ENCODE measurements around the gene AGAP5. TPM values are rescaled to one million over a fixed set of nuclear protein-coding genes. Genes with fewer than 3 reads are reported as not detected.
A peak's percentile ranks its signal among the peaks of the same experiment; 100 is the strongest.

Gene AGAP5
- total RNA-seq, 1 donor from 2014 or later: 8.8 TPM

- DNase-seq (ENCODE audit: low read depth, low spot score): no peak
- no peaks in the 10 kb centered on the region for H3K9me3 Mint-ChIP-seq
- H3K4me3 Mint-ChIP-seq: no peak overlapping the region
- H3K36me3 Mint-ChIP-seq (ENCODE audit: low read depth): no peaks in the 10 kb centered on the region
- peaks cover 19% of the 10 kb centered on the region for H3K4me1 Mint-ChIP-seq
- H3K27ac Mint-ChIP-seq (ENCODE audit: unreplicated experiment): no peak overlapping the region
- TF ChIP-seq CTCF (conservative IDR thresholded peaks at IDR 0.05): no peak
- H3K27me3 Mint-ChIP-seq (ENCODE audit: low read depth): no peaks in the 10 kb centered on the region
Observed at GRCh38 chr10:73653195-73653594, 44.7 kb downstream of the AGAP5 start.

GRCh38 chr10:73650537-73651331, 47.2 kb downstream of the AGAP5 start:
- H3K27me3 Mint-ChIP-seq (ENCODE audit: low read depth): no peaks in the 10 kb centered on the region
- no peak overlapping the region for H3K4me3 Mint-ChIP-seq
- peaks cover 24% of the 10 kb centered on the region for H3K4me1 Mint-ChIP-seq
- TF ChIP-seq CTCF (conservative IDR thresholded peaks at IDR 0.05): no peak
- peak overlapping the region; percentile 72 for H3K27ac Mint-ChIP-seq (ENCODE audit: unreplicated experiment)
- H3K36me3 Mint-ChIP-seq (ENCODE audit: low read depth): no peaks in the 10 kb centered on the region
- no peak for DNase-seq (ENCODE audit: low read depth, low spot score)
- H3K9me3 Mint-ChIP-seq: no peaks in the 10 kb centered on the region

GRCh38 chr10:73649876-73650536, 47.9 kb downstream of the AGAP5 start:
- DNase-seq (ENCODE audit: low read depth, low spot score): no peak

GRCh38 chr10:73648975-73649829, 48.7 kb downstream of the AGAP5 start:
- no peak for DNase-seq (ENCODE audit: low read depth, low spot score)
- no peaks in the 10 kb centered on the region for H3K36me3 Mint-ChIP-seq (ENCODE audit: low read depth)
- no peak for TF ChIP-seq CTCF (conservative IDR thresholded peaks at IDR 0.05)
- H3K4me1 Mint-ChIP-seq: peaks cover 26% of the 10 kb centered on the region
- H3K9me3 Mint-ChIP-seq: no peaks in the 10 kb centered on the region
- H3K27me3 Mint-ChIP-seq (ENCODE audit: low read depth): no peaks in the 10 kb centered on the region
- peak overlapping the region; percentile 15 for H3K4me3 Mint-ChIP-seq
- H3K27ac Mint-ChIP-seq (ENCODE audit: unreplicated experiment): no peak overlapping the region

More at GRCh38 chr10:73649876-73650536, 47.9 kb downstream of the AGAP5 start:
- H3K4me3 Mint-ChIP-seq: no peak overlapping the region
- no peak for TF ChIP-seq CTCF (conservative IDR thresholded peaks at IDR 0.05)
- H3K36me3 Mint-ChIP-seq (ENCODE audit: low read depth): no peaks in the 10 kb centered on the region
- H3K4me1 Mint-ChIP-seq: peaks cover 24% of the 10 kb centered on the region
- H3K27me3 Mint-ChIP-seq (ENCODE audit: low read depth): no peaks in the 10 kb centered on the region
- H3K9me3 Mint-ChIP-seq: no peaks in the 10 kb centered on the region
- no peak overlapping the region for H3K27ac Mint-ChIP-seq (ENCODE audit: unreplicated experiment)

GRCh38 chr10:73647875-73648651, 49.8 kb downstream of the AGAP5 start:
- H3K27me3 Mint-ChIP-seq (ENCODE audit: low read depth): no peaks in the 10 kb centered on the region
- H3K4me1 Mint-ChIP-seq: peaks cover 29% of the 10 kb centered on the region
- no peak for DNase-seq (ENCODE audit: low read depth, low spot score)
- TF ChIP-seq CTCF (conservative IDR thresholded peaks at IDR 0.05): no peak
- H3K4me3 Mint-ChIP-seq: peak overlapping the region; percentile 84
- H3K36me3 Mint-ChIP-seq (ENCODE audit: low read depth): no peaks in the 10 kb centered on the region
- H3K9me3 Mint-ChIP-seq: no peaks in the 10 kb centered on the region
- no peak overlapping the region for H3K27ac Mint-ChIP-seq (ENCODE audit: unreplicated experiment)

Measured in neural crest cell (in vitro differentiated cells).